ENCODE data around the gene TRIM16. TPM values are rescaled to one million over a fixed set of nuclear protein-coding genes. Genes with fewer than 3 reads are reported as not detected.

The TRIM16 gene
- total and polyA plus RNA-seq, 2 of the 13 experiments (the other 11 are each of a cell fraction or from before 2014, with no cell fraction given): 12.3 to 23.4 TPM

GRCh38 chr17:15649861-15650421 is 34.2 kb downstream of the TRIM16 start:
- H4K20me1 ChIP-seq (ENCODE audit: insufficient read depth, low read length): no peaks in the 10 kb centered on the region
- intact Hi-C loops (cut with micrococcal nuclease; ENCODE audit: unreplicated experiment) (no loop called here), in situ Hi-C loops (cut with HindIII; ENCODE audit: extremely low pct_ligation_motif_present, low pct_unique_long_range_greater_than_20kb) (no loop called here)
- no peaks in the 10 kb centered on the region for H3K27me3 ChIP-seq (ENCODE audit: control insufficient read depth in 1 of 2, insufficient read depth in 2 of 2, low read length in 2 of 2)
- peaks cover 19% of the 10 kb centered on the region for H3K4me1 ChIP-seq (ENCODE audit: insufficient read depth, low read length)
- no peak overlapping the region for H3K4me2 ChIP-seq (ENCODE audit: low read depth, low read length)
- POLR2A ChIA-PET: no interaction called here
- H3K9me3 ChIP-seq (ENCODE audit: low read length): no peaks in the 10 kb centered on the region
- no peak for ATAC-seq
- DNase-seq (ENCODE audit: low spot score): no peak
- no peaks in the 10 kb centered on the region for H3K36me3 ChIP-seq (replicated peaks in 1 of 2; ENCODE audit: control insufficient read depth in 1 of 2, insufficient read depth in 2 of 2, low read length in 2 of 2)
- H3K27ac ChIP-seq (ENCODE audit: extremely low read length, insufficient read depth, low read length): no peak overlapping the region
- no peak overlapping the region for H3K9ac ChIP-seq (ENCODE audit: insufficient read depth, low read depth, low read length)
- WGBS (ENCODE audit: low lambda C conversion rate): 79% methylated on average over 6 of the region's 6 CpGs
- TF ChIP-seq IRF1 (CRISPR knock-in tag; IDR thresholded peaks at IDR 0.05; ENCODE audit: low read depth) (no peak), ZBTB1 (CRISPR knock-in tag; IDR thresholded peaks at IDR 0.05; ENCODE audit: borderline replicate concordance) (no peak), ZNF724P (CRISPR knock-in tag; IDR thresholded peaks at IDR 0.05; ENCODE audit: borderline replicate concordance) (no peak), ZNF367 (CRISPR knock-in tag; IDR thresholded peaks at IDR 0.05; ENCODE audit: borderline replicate concordance) (no peak)
- no TSS peak for BruUV-seq (replicated peaks)
- H2AFZ ChIP-seq (ENCODE audit: low read length): no peak overlapping the region
- CTCF ChIA-PET (ENCODE audit: low intra/inter-chr PET ratio, low total read pairs): no interaction called here
- no peaks in the 10 kb centered on the region for H3K79me2 ChIP-seq (ENCODE audit: insufficient read depth, low read length)
- FAIRE-seq: no peak
- no peak overlapping the region for H3K4me3 ChIP-seq (replicated peaks in 1 of 3; ENCODE audit: insufficient read depth in 1 of 3, low read depth in 2 of 3, low read length in 3 of 3)

GRCh38 chr17:15648386-15648785 is 35.7 kb downstream of the TRIM16 start:
- Histone ChIP-seq H2AFZ (ENCODE audit: low read length) (no peak overlapping the region), H3K27ac (ENCODE audit: extremely low read length, insufficient read depth, low read length) (no peak overlapping the region), H3K36me3 (replicated peaks in 1 of 2; ENCODE audit: control insufficient read depth in 1 of 2, insufficient read depth in 2 of 2, low read length in 2 of 2) (no peaks in the 10 kb centered on the region), H3K9me3 (ENCODE audit: low read length) (no peaks in the 10 kb centered on the region), H3K4me1 (ENCODE audit: insufficient read depth, low read length) (peaks cover 25% of the 10 kb centered on the region), H3K9ac (ENCODE audit: insufficient read depth, low read depth, low read length) (no peak overlapping the region), H3K4me2 (ENCODE audit: low read depth, low read length) (no peak overlapping the region), H3K4me3 (replicated peaks in 1 of 3; ENCODE audit: insufficient read depth in 1 of 3, low read depth in 2 of 3, low read length in 3 of 3) (no peak overlapping the region), H4K20me1 (ENCODE audit: insufficient read depth, low read length) (no peaks in the 10 kb centered on the region), H3K27me3 (ENCODE audit: control insufficient read depth in 1 of 2, insufficient read depth in 2 of 2, low read length in 2 of 2) (no peaks in the 10 kb centered on the region), H3K79me2 (ENCODE audit: insufficient read depth, low read length) (no peaks in the 10 kb centered on the region)
- FAIRE-seq: no peak
- intact Hi-C loops (cut with micrococcal nuclease; ENCODE audit: unreplicated experiment) (no loop called here), in situ Hi-C loops (cut with HindIII; ENCODE audit: extremely low pct_ligation_motif_present, low pct_unique_long_range_greater_than_20kb) (no loop called here)
- DNase-seq (ENCODE audit: low spot score): no peak
- no peak for ATAC-seq
- POLR2A ChIA-PET: interaction anchor here (0.6 kb wide), 1 partner anchor 12 kb away, joined by 5 read pairs; no protein-coding TSS in a partner anchor
- CTCF ChIA-PET (ENCODE audit: low intra/inter-chr PET ratio, low total read pairs): no interaction called here
- BruUV-seq (replicated peaks): no TSS peak
- no peak for TF ChIP-seq SSRP1 (CRISPR knock-in tag; IDR thresholded peaks at IDR 0.05)
- 73% methylated on average over 2 of the region's 5 CpGs for WGBS (ENCODE audit: low lambda C conversion rate)
